CD1c-positive myeloid dendritic cell (primary cell): ENCODE results near the gene SUMO3.
A peak's percentile ranks its signal among the peaks of the same experiment; 100 is the strongest.
"Not testable (repeated sequence)": the region's sequence is repeated elsewhere in the genome, so short reads cannot be mapped to it uniquely, and the experiment has no call there.

Experiments used
- DNase-seq: peaks from one replicate; pipeline ENCODE4 v3.0.0-alpha.2; 2016; ENCODE audit errors: extremely low spot score

Gene SUMO3

DNA sequence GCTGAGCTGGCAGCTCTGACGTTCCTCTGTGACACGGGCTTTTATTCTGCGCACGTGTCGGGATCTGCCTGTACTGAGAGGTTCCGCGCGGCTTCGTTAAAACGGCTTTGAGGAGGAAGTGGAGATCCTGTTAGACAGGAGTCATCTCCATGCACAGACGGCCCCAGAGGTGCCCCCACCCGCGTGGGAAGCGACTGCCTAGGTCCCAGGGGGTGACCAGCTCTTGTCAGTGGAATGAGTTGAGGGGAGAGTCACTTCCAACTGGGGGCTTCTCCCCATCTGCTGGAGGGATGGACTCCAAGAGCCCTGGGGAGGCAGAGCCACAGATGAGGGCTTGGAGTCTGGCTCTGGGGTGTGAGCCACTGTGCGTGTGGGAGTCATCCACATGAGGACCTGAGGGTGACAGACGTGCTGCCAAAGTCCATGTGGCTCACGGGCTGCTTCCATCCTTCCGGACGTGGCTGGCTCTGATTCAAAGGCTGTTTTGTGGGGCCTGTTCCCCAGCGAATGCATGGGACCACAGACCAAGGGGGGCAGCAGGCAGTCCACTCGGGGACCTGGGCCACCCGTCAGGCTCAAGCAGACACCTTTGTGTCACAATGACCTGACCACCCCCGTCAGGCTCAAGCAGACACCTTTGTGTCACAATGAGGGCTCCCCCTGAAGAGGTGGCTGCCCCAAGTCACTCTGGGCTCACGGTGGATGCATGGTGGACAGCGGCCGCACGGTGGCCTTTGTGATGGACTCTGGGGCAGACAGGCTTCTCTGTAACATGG lies 28.8 kb upstream of the SUMO3 start:
- peak; percentile 90 for DNase-seq

- no peak for DNase-seq
Measured at GRCh38 chr21:44846224-44846484, 28.3 kb upstream of the SUMO3 start.

DNA sequence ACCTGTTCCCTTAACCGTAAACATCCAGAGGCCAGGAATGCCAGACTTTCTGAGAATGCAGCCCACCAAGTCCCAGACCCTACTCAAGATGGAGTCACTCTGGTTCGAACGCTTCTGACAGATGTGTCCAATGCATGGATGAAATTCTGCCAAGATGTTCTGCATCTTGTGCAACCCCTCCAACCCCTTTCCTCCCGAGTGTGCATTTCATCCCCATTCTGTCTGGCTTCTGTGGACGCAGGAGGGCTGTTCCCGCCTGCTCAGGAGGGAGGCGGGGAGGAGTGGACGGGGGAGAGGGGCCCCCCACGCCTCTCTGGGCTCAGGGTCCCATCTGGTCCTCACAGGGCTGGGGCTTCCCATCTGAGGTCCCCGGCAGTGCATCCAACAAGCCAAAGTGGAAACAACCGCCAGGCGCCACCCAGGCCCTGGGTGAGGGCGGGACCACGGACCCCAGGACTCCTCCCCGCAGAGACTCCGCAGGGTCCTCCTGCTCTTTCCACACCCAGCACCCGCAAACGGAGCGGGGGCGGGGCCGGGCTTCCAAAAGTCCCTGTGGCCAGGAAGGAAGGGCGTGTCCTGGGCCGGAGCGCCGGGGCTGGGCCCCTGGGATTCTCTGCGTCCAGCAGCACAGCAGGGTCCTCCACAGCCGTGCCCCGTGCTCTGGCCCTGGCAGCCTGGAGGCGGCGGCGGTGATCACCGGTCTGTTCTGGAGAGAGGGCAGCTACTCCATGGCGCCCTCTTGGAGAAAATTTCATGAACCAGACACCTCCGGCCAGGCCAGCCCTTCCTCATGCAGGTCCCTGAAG lies 27.8 kb upstream of the SUMO3 start:
- peak; percentile 74 for DNase-seq

DNA sequence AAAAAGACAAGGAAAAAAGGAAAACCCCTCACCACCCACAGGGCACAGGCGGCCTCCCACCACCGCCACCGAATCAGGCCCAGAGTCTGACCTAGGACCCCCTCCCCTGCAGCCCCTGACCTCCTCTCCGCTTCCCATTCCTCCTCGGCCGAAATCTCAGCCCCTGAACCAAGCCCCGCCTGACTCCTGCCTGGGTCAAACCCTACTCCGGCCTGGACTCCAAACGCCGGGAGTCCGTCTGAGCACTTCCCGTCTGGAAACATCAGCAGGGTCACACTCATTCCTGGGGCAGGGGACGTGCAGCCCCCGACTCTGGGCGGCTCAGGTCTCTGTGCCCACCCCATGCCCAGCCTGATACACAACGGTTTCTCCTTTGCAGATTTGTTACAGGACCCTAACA lies 26.4 kb upstream of the SUMO3 start:
- DNase-seq: no peak

DNA sequence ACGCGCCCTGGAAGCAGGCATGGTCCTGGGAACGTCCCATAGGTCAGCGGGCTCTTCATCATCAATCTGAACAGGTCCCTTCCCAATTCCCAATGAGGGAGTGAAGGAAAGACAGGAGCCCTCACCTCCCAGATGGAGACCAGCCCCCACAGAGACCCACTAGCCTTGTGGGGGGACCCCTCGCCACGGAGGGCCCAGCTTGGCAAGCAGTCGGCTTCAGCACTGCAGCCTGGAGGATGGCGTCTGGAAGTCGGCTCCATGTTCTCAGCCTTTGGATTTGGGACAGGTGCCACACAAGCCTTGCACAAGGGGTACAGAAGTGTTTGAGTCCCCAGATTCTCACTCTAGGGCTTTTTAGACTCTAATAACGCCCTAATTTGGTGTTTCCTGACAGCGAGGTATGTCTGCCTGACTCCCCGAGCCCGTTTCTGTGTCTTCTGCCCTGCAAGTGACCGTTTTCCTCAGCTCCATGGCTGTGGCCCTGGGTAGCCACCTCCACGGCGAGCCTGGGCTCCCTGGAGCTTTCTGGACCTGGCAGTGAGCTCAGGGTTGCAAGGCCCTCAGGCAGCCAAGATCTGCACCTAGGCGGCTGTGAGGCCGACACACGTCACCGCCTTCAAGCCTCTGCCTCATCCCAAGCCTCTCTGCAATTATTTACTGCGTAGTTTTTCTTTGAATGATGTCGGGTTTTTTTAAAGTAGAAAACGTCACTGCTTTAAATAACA lies 25.0 kb upstream of the SUMO3 start:
- no peak for DNase-seq

- no peak for DNase-seq
Measured at GRCh38 chr21:44842087-44842486, 24.2 kb upstream of the SUMO3 start.

DNA sequence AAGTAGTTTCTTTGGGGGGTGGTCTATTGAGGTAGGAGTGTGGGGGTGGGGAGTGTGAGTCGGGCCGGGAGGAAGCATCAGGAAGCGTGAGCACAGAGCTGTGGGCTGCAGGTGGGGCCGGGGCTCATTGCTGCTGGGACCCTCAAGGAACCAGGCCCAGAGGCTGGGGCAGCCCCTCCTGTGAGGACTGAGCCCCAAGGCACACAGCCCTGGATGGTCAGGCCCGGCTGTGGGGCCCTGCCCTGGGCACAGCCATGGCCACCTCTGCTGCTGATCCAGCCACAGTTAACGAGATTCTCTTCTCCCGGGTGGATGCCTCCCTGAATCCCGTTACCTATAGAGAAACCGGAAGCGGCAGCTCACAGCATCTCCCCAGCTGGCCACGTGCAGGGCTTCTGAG lies 22.9 kb upstream of the SUMO3 start:
- DNase-seq: no peak

GRCh38 chr21:44838951-44839350 lies 21.1 kb upstream of the SUMO3 start:
- DNase-seq: no peak

GRCh38 chr21:44838039-44838895 lies 20.4 kb upstream of the SUMO3 start:
- no peak for DNase-seq

- DNase-seq: no peak
Measured at GRCh38 chr21:44837537-44837936, 19.7 kb upstream of the SUMO3 start.

DNA sequence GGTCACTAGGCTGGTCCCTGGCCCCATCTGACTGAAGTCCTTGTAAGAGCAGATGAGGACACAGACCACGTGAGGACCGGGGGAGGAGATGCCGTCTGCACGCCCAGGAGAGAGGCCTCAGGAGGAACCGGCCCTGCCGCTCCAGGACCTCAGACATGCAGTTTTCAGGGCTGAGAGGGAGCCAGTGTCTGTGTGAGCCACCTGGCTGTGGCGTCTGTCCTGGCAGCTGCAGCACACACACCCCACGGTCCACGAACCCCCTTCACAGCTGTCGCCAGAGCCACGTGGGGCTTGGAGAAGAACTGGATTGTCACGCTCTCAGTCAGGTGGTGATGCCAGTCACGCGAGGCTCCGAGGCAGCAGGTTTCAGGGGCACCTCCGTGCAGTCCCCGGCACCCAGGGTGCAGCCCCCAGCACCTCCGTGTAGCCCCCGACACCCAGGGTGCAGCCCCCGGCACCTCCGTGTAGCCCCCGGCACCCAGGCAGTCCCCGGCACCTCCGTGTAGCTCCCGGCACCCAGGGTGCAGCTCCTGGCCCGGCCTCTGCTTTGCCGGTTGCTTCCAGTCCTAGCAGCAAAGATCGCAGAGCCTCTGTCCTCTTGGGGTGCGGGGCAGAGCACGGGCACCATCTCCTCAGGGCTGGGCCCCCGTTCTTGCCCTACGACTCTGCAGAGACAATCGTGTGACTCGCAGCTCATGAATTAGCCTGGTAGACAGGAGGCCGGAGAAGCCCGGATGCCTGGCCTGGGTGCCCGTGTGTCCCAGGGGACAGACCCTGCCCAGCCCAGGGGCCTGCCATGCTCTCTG lies 19.0 kb upstream of the SUMO3 start:
- DNase-seq: peak; percentile 38

GRCh38 chr21:44836349-44836665 lies 18.4 kb upstream of the SUMO3 start:
- no peak for DNase-seq

DNA sequence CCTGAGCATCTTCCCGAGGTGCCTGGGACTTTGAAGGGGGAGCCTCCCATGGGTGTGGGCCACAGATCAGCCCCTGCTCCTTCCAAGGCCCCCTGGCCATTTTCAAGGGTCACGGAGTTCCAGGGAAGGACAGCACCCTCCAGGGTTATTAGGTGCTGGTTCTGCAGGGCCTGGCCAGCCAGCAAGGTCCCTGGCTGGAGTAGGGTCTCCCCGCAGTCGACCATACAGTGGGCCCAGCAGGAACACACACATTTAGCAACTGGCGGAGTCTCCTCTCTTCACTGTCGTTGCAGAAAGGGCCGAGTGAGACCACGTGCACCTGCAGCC lies 17.7 kb upstream of the SUMO3 start:
- no peak for DNase-seq

GRCh38 chr21:44834951-44835646 lies 17.2 kb upstream of the SUMO3 start:
- DNase-seq: no peak

- DNase-seq: no peak
Measured at GRCh38 chr21:44834231-44834950, 16.5 kb upstream of the SUMO3 start.

DNA sequence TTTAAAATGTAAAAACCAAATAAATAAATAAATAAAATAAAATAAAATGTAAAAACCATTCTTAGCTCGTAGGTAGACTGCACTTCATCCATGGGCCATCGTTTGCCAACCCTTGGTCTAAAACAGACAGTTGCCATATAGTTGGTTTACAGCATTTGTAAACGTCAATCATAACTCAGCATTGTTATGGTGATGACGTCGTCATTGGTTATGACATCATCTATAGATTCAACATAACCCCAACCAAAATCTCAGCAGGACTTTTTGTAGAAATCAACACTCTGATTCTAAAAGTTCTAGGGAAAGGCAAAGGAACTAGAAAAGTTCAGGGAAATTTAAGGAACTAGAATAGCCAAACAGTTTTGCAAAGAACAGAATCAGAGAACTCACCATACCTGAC lies 15.8 kb upstream of the SUMO3 start:
- no peak for DNase-seq

- not testable (repeated sequence) for DNase-seq
Measured at GRCh38 chr21:44832516-44833255, 14.8 kb upstream of the SUMO3 start.

DNA sequence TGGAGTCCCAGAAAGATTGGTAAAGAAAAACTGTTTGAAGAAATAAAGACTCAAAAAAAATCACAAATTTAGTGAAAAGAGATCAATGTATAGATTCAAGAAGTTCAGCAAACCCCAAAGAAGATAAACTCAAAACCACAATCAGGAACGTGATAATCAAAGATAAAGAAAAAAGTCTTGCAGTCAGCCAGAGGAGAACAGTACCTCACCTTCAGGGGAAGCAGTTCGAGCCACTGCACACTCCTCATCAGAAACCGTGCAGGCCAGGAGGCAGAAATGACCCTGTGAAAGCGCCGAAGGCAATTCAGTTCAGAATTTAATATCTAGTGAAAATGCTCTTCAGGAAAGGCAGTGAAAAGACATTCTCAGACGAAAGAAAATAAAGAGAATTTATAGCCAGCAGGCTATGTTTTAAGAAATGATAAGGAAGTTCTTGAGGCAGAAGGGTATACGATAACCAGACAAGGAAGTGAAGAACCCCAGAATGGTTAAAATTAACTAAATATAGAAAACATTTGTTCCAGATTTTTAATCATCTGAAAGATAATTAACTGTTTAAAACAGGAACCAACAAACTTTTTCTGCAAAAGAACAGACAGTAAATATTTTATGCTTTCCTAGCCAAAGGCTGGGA lies 13.5 kb upstream of the SUMO3 start:
- no peak for DNase-seq
